Medulla oblongata (tissue), 1 donor: ENCODE measurements around the gene MAP3K5.

Experiments used
- DNase-seq: peaks from one replicate; pipeline ENCODE4 v3.0.0-alpha.2; 2015; ENCODE audit errors: extremely low spot score

Gene MAP3K5

DNA sequence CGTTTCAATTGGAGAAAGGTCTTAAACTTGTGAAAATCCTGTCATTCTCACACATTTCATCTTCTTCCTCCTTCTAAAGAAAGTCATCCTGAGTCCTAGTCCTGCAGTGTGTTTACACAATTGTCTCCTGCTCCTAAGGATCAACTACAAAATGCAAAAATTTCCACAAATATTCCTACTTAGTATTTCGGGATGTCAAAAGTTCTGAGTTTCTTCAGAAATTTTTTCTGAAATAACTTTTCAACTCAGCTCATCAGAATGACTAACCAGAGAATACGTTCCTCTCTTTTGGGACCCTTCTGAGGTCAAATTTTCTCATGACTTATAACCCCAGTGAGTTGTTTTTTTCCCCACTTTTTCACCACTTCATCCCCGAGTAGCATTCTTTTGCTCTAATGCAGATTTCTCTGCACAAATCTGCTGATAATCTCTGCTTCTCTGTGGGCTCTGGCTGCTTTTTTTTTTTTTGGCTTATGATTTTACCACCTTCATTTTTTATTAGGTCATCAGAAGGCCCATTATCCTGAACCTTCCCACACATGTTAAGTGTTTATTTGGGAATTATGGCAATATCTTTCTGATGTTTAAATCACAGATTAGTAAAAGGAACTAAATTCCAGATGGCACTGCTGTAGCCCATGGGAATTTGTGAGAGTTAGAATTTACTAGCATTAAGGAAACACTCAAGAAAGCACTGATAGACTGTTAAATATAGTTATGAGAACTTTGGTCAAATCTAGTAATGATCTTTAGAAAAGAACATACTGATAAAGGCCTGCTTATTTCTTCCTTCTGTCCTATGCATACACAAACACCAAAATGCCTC lies 41.4 kb downstream of the MAP3K5 start:
- DNase-seq: no peak

DNA sequence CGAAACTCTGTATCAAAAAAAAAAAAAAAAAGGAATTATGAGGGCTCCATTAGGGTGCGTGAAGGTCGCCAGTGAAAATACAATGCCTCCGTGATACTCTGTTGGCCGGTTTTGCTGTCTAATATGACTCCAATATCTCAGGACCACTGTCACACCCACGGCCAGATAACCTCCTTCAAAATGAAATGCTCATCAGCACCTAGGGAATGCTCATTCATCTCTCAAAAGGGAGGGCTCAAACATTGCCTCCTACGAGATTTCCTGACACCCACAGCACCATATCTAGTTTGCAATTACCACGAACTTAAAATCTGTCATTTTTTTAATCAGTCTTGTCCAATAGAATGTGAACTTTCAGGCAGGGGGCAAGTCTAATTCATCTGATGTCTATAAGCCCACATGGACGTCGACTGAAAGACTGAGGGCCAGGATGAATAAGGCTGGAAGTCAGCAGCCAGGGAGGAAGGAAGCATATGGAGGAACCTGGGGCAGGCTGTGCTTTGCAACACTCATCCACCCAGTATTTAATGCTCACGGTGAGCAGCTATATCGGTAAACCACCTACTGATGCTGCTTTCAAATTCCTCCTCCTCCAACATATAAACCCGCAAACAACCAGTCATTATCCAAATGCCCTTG lies 42.8 kb downstream of the MAP3K5 start:
- DNase-seq: no peak

DNA sequence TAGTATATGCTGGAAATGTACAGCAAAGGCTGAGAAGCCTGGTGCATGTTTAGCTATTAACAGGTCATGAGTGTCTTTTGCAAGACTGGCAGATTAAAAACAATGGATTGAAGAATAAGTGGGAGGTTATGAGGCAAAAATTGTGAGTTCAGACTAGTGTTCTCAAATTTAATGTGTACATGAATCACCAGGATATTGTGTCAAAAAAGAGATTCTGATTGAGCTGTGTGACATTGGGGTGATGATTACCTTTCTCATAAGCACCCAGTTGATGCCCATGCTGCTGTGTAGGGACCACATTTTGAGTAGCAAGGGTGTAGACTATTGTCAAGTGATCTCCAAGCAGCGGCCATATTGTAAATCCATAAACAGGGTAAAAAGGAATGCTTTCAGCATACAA lies 44.8 kb downstream of the MAP3K5 start:
- DNase-seq: no peak

DNA sequence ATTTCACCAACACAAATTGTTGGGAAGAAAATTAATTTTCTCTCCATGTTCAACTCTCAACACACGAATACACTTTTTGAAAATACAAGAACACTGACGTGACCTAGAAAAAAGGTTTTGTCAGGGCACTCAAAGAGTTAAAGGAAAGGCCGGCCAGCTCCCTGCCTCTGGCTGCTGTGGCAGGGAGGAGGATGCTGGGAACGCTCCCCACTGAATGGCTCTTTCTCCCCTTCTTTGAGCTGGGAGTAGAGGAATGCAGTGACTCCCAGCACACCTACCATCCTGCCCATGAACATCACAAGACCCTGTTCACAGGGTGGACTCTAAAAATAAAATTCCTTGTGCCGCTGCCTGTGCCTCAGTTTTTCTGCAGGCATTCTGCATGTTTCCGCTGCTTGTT lies 47.0 kb downstream of the MAP3K5 start:
- peak; percentile 49 for DNase-seq

DNA sequence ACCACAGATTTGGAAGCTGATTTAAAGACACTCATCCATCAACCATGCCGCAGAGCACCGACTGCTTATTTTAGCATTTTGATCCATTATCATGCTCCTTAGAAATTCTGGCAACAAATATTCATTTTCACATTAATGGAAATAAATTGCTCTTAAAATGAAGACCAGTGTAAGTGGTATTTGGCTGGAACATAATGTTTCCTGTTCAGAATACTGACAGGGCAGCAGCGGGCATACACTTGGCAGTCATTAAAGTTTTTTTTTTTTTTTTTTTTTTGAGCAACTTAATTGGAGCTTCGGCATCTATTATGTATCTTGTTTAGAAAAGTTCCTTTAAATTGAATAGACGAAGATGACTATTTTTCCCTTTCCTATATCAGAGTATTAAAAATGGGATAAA lies 47.4 kb downstream of the MAP3K5 start:
- no peak for DNase-seq

DNA sequence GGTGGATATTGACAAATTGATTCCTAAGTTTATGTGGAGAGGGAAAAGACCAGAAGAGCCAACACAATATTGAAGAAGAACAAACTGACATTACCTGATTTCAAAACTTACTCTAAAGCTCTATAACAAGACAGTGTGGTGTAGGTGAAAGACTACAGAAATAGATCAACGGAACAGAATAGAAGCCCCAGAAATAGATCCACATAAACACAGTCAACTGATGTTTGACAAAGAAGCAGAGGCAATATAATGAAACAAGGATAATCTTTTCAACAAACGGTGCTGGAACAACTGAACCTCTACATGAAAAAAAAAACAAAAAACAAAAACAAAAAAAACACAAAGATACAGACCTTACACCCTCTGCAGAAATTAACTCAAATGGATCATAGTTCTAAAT lies 50.2 kb downstream of the MAP3K5 start:
- no peak for DNase-seq

DNA sequence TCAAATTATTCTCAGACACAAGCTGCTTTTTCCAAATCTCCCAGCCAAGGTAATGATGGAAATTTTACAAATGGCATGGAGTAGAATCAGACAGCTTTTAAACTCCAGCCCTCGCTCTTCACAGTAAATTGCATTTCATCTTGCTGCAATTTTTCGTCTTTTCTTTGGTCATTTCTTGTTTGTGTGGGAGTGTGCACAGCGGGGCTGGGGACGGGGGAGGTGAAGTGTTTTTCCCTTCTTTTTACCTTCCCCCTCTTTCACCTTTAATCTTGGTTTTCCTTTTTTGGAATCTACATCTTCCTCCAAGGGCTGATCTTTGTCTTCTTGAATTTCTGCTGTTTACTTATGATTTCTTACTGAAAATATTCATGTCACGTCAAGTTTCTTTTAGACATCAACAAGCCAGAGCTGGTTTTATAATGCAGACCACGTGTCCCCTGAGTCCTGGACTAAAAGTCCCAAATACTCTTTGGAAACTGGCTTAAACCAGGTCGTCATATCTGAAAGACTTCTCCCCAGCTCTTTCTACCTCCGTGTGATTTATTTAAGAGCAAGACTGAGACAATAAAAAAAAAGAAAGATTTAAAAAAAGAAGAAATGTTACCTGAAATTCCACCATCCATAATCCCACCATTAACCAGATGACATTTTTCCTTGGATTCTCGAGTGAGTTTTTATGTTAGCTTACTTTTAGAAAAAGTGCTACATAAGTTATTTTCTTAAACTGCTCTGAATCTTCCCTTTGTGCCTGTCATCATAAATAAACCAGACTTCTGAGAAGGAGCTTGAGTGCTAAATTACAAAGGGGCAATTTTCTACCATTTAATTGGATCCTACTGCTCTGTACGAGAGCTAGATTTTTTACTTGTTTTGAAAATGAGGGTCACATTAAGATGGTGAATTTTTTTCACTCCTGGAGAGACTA lies 52.0 kb downstream of the MAP3K5 start:
- peak; percentile 63 for DNase-seq

DNA sequence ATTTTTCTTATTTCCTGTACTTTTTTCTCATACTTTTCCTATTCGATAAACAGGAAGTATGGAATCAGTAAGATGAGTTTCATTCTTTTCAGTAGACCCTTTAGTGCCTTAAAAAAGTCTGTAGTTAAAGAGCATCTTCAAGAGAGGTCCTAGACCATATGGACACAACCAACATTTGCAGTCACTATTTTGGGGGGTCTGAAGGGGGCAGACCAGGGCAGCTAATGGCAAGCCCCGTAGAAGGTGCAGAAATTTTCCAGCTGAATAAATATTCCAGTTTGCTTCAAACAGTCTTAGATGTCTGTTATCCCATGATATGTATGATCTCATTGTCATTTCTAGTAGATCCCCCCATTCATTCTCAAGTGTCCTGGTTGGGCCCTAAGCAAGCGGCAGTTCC lies 52.8 kb downstream of the MAP3K5 start:
- DNase-seq: no peak

DNA sequence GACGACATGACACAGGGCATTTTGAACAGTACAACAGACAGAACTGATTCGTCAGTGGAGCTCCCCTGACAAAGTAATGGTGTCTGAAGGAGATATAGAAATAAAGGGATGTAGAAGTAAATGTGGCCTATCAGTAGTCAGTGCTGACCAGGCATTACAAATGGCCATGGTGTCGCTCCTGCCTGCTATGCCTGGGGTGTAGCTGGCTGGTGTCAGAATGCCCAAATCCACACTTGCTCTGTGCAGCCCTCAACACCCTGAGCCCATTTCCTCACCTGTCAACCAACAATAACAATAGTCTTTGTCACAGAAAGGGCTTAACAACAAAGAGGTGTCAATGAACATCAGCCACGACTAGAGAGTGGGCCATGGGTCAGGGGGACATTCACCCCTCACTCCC lies 53.2 kb downstream of the MAP3K5 start:
- no peak for DNase-seq

DNA sequence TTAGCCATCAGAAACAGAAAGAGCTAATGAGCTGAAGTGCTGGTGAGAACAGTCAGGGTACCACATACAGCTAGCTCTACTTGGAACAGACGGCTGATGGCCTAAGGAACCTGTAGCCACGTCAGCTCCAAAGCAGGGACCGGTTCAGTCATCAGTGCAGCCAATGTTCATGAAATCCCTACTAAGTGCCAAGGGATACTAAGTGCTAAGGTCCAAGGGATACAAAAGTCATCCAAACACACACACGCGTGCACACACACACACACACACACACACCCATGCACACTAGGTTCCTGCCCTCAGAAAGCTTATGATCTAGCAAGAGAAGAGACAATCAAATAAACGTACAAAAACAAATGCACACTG lies 53.6 kb downstream of the MAP3K5 start:
- no peak for DNase-seq

DNA sequence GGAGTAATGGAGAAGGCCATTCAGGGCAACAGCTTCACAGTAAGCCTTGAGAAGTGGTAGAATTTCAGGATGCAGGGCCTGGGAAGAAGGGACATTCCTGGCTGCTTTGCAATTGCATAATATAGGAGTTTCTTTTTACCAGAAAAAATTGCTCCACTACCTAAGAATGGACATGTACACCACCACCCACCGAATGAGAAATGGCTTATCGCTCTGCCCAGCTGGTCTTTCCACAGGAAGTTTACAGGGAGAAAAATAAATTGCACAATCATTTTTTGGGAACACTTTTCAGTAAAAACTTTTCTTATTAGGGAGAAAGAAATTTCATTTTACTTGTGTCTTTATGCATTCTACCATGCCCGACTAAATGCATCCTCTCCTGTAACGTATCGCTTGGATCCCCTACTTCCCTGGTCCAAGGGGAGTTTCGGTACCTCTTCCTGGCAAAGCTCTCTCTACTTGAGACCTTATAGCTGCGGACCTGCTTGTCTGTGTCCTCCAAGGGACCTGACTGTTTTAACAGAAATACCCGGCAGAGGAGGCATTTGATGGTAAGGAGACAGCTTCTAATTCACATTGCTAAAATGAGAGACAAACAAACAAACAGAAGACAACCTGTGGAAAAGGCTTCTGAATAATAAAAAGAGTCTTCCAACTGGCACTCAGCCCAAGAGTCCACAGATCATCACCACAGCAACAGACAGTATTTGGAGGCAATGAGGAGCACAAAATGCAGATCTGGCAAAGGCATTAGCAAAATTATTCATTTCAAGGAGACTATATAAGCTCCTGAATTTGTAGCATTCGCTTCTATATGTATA lies 54.2 kb downstream of the MAP3K5 start:
- peak; percentile 59 for DNase-seq

DNA sequence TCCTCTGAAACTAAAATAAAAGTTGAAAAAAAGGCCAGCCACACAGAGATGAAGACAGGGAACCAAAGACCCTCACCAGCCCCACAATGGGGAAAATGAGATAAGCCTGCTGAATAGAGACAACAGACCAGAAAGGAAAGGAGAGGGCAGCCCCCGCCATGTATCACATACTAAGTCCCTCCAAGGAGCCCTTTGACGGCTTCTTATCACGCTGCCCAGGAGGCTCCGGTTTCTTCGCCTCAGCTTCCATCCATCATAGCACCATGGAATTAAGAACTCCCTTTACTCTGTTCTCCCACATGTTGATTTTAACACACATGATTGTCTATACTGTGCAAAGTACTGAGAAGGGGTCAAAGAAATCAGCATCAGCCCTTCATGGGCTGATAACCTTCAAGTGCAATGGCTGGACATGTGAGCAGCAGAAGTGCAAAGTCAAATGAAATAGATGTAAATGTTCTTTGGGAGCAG lies 54.9 kb downstream of the MAP3K5 start:
- DNase-seq: no peak

DNA sequence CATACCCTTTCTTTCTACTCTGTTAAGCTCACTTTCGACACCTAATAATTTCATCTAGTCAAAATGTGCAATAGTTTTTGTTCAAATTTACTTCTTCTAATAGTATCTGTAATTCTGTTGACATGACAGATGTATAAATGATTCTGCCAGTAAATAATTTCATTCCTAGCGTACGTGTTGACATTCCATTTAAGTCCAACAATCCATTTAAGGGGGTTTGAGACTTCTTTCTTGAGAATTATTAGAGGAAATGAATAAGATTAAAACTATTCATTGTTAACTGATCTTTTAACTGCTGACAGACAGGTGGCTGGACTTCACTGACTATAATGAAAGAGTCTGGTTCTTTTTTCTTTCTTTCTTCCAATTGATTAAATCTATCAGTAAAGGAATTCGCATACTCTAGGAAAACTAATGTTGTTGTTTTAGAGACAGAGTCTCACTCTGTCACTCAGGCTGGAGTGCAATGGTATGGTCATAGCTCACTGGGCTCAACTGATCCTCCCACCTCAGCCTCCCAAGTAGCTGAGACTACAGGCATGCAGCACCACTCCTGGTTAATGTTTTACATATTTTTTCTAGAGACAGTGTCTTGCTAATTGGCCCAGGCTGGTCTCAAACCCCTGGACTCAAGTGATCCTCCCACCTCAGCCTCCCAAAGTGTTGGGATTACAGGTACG lies 55.9 kb downstream of the MAP3K5 start:
- no peak for DNase-seq

DNA sequence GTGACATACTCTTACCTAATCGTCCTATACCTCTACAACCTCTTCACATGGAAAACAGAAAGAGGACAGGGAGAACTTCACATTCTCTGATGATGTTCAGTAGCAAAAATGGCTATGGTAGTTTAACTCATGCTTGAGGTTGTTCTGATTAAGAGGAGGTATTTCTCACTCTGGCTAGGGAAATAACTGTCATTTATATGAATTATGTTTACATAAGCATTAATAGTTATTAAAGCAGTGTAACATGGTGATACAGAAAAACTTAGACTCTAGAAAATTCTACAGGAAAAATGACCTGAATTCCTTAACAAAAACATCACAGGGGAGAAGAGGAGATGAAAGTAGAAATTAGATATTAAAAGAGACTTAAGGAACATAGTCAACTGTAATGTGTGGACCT lies 57.3 kb downstream of the MAP3K5 start:
- DNase-seq: no peak

DNA sequence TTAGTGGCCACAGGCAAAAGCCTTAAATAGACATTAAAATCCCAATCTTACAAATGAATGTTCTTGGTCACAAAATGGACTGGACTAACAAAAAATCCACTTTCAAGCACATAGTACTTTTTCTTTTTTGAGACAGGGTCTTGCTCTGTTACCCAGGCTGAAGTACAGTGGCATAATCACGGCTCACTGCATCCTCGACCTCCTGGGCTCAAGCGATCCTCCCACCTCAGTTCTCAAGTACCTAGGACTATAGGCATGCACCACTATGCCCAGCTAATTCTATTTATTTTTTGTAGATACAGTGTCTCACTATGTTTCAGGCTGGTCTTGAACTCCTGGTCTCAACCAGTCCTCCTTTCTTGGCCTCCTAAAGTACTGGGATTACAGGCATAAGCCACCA lies 59.4 kb downstream of the MAP3K5 start:
- DNase-seq: no peak

DNA sequence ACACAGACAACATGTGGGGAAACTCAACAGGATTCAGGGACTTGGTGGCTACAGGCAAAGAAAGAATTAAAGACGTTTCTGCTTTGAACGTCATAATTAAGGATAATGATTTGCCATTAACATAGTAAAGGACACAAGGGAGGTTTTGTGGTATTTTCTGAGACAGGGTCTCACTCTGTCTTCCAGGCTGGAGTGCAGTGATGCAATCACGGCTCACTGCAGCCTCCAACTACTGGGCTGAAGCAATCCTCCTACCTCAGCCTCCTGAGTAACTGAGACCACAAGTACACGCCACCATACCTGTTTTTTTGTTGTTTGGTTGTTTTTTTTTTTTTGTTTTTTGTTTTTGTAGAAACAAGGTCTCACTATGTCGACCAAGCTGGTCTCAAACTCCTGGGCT lies 62.4 kb downstream of the MAP3K5 start:
- DNase-seq: no peak

DNA sequence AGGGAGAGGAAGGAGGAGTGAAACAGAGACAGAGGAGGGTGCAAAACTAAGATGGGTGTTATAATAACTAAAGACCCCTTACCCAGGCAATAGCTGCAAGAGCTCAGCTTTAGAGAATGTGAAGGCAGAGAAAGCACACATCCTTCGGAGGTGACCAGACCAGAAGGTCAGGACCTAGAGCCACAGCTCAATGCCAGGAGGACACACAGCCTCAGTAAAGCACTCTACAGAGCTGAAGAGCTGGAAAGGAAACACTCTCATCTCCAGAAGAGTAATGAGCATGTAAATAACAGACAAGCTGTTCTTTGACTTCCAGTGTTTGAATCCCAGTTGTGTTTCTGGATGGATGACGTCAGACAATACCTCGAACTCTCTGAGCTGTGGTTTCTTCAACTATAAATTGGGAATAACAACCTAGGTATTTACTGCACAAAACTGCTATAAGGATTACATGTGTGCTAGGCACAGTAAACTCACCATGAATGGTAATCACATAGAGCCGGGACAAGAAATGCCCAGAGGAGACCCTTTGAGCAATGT lies 63.2 kb downstream of the MAP3K5 start:
- DNase-seq: no peak

DNA sequence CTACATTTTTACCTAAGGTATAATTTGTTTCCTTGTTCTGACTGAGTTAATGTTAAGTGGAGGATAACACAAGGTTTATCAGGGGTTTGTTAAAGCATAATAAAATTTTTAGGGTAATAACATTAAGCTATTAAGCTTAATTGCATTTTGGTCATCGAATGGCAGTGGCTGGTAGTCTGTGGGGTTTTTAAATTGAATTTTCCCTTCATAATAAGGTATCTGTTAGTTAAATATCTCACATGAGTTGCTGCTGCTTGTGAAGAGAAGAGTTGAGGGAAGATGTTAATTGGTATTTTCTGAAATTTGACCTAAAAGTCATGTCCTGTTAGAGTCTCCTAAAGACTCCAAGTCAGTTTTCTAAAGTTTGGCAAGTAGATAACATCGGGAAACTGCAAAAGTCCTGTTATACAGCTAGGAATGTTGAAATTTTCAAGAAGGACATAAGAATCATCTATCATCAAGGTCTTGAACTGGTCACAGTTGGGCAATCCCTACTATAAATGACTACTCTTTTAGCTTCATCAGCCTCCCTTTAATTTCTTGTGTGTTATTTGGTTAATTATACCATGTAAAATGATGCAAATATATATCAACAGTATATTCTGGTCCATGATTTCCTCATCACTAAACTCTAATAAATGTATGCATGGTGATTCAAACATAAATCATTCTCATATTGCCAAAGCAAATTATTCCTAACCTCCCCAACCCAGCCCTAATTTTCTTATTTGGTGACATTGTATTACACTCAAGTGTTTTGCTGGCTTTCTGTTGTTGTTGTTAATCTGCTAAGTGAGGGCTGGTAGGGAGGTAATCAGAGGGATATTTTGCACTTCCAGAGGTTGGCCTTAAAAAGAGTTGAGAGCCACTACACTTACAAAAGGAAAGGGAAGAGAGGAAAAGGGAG lies 64.0 kb downstream of the MAP3K5 start:
- no peak for DNase-seq

DNA sequence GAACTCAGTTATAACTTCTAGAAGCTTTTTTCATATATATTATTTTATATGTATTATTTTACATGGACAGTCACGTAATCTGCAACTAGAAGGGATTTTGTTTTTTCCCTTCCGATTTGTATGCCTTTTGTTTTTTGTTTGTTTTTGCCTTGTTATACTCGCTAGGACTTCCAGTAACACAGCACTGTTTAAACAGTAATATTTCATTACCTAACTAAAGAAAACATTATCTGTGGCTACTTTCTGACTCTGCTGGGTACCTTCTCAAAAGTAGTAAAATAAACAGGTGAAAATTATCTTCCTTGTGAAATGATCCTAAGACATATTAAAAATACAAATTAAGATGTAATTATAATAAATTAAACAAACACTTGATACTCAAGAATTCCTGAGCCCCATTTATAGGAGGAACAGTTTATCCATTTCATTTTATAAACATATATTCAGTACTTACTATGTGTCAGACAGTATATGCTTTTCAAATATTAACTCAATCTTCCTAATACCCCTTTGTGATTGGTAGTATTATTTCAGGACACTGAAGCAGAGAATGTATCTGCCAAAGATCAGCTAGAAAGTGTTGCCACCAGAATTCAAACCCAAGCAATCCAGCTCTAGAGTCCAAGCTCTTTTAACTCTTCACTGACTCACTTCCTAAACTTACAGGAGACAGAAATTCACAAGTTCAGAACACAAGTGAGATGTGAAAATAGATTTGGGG lies 65.3 kb downstream of the MAP3K5 start:
- DNase-seq: no peak
